Measurements from ENCODE around the gene AGFG1.

DNA sequence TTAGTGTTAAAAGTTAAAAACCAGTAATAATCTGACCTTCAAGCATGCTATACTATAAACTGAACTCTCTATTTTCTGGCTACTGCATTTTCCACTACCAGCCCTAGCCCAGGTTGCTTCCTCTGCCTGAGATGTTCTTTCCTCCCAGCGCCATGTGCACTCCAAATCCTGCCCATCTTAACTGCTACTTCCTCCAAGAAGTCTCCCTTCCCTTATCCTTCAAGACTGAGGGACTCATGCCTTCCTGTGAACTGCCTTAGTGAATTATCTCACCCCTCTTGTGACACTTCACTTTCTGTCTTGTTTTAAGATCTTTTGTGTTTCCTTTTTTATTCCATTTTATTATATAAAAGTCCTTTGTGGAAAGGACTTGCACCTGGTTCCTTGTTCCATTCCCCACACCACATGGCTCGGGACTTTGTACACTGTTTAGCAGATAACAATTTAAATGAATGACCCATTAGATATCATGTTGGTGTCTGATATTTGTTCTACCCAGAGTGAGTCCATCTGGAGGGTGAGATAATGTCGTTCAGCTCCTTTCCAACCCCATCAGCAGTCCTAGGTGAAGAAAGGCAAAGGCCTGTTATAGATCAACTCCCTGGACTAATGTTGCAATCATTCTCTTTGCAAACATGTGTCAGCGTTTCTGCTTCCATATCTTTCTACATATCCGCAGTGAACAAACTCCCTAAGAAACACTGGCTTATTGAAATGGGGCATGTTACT, 20.9 kb upstream of the AGFG1 start:
- TF ChIP-seq, protein P1, sequence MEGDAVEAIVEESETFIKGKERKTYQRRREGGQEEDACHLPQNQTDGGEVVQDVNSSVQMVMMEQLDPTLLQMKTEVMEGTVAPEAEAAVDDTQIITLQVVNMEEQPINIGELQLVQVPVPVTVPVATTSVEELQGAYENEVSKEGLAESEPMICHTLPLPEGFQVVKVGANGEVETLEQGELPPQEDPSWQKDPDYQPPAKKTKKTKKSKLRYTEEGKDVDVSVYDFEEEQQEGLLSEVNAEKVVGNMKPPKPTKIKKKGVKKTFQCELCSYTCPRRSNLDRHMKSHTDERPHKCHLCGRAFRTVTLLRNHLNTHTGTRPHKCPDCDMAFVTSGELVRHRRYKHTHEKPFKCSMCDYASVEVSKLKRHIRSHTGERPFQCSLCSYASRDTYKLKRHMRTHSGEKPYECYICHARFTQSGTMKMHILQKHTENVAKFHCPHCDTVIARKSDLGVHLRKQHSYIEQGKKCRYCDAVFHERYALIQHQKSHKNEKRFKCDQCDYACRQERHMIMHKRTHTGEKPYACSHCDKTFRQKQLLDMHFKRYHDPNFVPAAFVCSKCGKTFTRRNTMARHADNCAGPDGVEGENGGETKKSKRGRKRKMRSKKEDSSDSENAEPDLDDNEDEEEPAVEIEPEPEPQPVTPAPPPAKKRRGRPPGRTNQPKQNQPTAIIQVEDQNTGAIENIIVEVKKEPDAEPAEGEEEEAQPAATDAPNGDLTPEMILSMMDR (conservative IDR thresholded peaks at IDR 0.05; ENCODE audit: low read depth, low read length): no peak
- no peak for TF ChIP-seq EZH2 (IDR thresholded peaks at IDR 0.05; ENCODE audit: borderline replicate concordance, low read depth, low read length, poor library complexity, severe bottlenecking)

Data from A673 (cell line).